Neural cell (in vitro differentiated cells): ENCODE data around the gene CIC. TPM values are rescaled to one million over a fixed set of nuclear protein-coding genes. Genes with fewer than 3 reads are reported as not detected.
"Not testable (repeated sequence)": the region's sequence is repeated elsewhere in the genome, so short reads cannot be mapped to it uniquely, and the experiment has no call there.

Experiments used
- H2AFZ ChIP-seq: fragments of 200-600, 300-800 bp; sonication (generic), shearing (Covaris generic); 2 replicates; pipeline ENCODE4 v1.6.0; 2014; ENCODE audit warnings: low read depth, mild to moderate bottlenecking, antibody characterized with exemption, low read length, moderate library complexity
- H3F3A ChIP-seq: fragments of 200-600 bp; shearing (Covaris generic); 2 replicates; pipeline ENCODE4 v1.6.1; 2016; ENCODE audit warnings: mild to moderate bottlenecking, moderate library complexity, mixed read lengths, antibody characterized with exemption, low read length; ENCODE audit not compliant: insufficient read depth, poor library complexity, severe bottlenecking
- H3K27ac ChIP-seq: fragments of 200-600, 300-800 bp; sonication (generic), shearing (Covaris generic); 2 replicates; pipeline ENCODE4 v1.5.1; 2014; ENCODE audit warnings: mild to moderate bottlenecking, low read length, moderate library complexity
- H3K27me3 ChIP-seq: fragments of 300-800, 200-600 bp; sonication (generic), shearing (Covaris generic); 2 replicates; pipeline ENCODE4 v1.6.0; 2014; ENCODE audit warnings: mild to moderate bottlenecking, low read depth, low read length, moderate library complexity; ENCODE audit not compliant: insufficient read depth
- H3K36me3 ChIP-seq: fragments of 300-800, 200-600 bp; sonication (generic), shearing (Covaris generic); 2 replicates; pipeline ENCODE4 v1.5.1; 2014; ENCODE audit warnings: mild to moderate bottlenecking, antibody characterized with exemption, low read length, moderate library complexity; ENCODE audit not compliant: insufficient read depth
- H3K4me2 ChIP-seq: fragments of 300-800, 200-600 bp; sonication (generic), shearing (Covaris generic); 2 replicates; pipeline ENCODE4 v1.6.0; 2014; ENCODE audit warnings: mild to moderate bottlenecking, low read length
- H3K4me3 ChIP-seq: fragments of 300-800, 200-600 bp; sonication (generic), shearing (Covaris generic); 2 replicates; pipeline ENCODE4 v1.5.1; 2014; ENCODE audit warnings: mild to moderate bottlenecking, low read length, moderate library complexity
- H3K79me2 ChIP-seq: fragments of 200-600 bp; shearing (Covaris generic); replicated peaks from 2 replicates; pipeline ENCODE4 v1.6.0; 2014; ENCODE audit warnings: mild to moderate bottlenecking, low read length, moderate library complexity; ENCODE audit not compliant: insufficient read depth
- H3K9ac ChIP-seq: fragments of 300-800, 200-600 bp; sonication (generic), shearing (Covaris generic); 2 replicates; pipeline ENCODE4 v1.6.1; 2016; ENCODE audit warnings: mild to moderate bottlenecking, low read length, mixed read lengths
- H3K9me2 ChIP-seq: fragments of 200-600 bp; shearing (Covaris generic); 2 replicates; pipeline ENCODE4 v1.6.1; 2016; ENCODE audit warnings: mild to moderate bottlenecking, low read length, mixed read lengths; ENCODE audit not compliant: insufficient read depth
- H3K9me3 ChIP-seq: fragments of 200-600, 300-800 bp; sonication (generic), shearing (Covaris generic); 2 replicates; pipeline ENCODE4 v1.6.1; 2016; ENCODE audit warnings: mild to moderate bottlenecking, mixed run types, low read length, moderate library complexity, mixed read lengths
- H4K20me1 ChIP-seq: fragments of 200-600 bp; shearing (Covaris generic); 2 replicates; pipeline ENCODE4 v1.6.1; 2016; ENCODE audit warnings: mild to moderate bottlenecking, mixed run types; ENCODE audit not compliant: insufficient read depth
- CTCF ChIP-seq: fragments of 450-650 bp; IDR thresholded peaks from 2 replicates; pipeline ENCODE4 v1.5.1; 2014; ENCODE audit warnings: antibody characterized with exemption, mild to moderate bottlenecking, moderate library complexity; ENCODE audit not compliant: poor library complexity, severe bottlenecking
- EP300 ChIP-seq: fragments of 450-650 bp; conservative IDR thresholded peaks from 2 replicates; pipeline ENCODE4 v1.6.1; 2014; ENCODE audit warnings: antibody characterized with exemption, mild to moderate bottlenecking, moderate library complexity; ENCODE audit not compliant: poor library complexity, severe bottlenecking
- EZH2 ChIP-seq: fragments of 200-600, 300-800 bp; shearing (Covaris generic), sonication (generic); IDR thresholded peaks from 2 replicates; pipeline ENCODE4 v1.6.1; 2014; ENCODE audit warnings: antibody characterized with exemption, low read length, borderline replicate concordance, mild to moderate bottlenecking; ENCODE audit not compliant: insufficient read depth, poor library complexity, severe bottlenecking
- MXI1 ChIP-seq: fragments of 450-650 bp; conservative IDR thresholded peaks from 2 replicates; pipeline ENCODE4 v1.6.1; 2014; ENCODE audit warnings: antibody characterized with exemption, mild to moderate bottlenecking; ENCODE audit not compliant: poor library complexity, severe bottlenecking
- POLR2AphosphoS5 ChIP-seq: IDR thresholded peaks from 2 replicates; pipeline ENCODE4 v1.6.1; 2012
- RAD21 ChIP-seq: fragments of 450-650 bp; conservative IDR thresholded peaks from 2 replicates; pipeline ENCODE4 v1.6.1; 2014; ENCODE audit warnings: antibody characterized with exemption, mild to moderate bottlenecking, moderate library complexity
- REST ChIP-seq: IDR thresholded peaks from 2 replicates; pipeline ENCODE4 v1.6.1; 2012; ENCODE audit warnings: borderline replicate concordance
- SMC3 ChIP-seq: fragments of 450-650 bp; conservative IDR thresholded peaks from 2 replicates; pipeline ENCODE4 v1.6.1; 2014; ENCODE audit warnings: antibody characterized with exemption, mild to moderate bottlenecking, moderate library complexity; ENCODE audit not compliant: poor library complexity
- TAF1 ChIP-seq: IDR thresholded peaks from 2 replicates; pipeline ENCODE4 v1.6.1; 2012; ENCODE audit warnings: low read depth
- polyA plus RNA-seq: library from polyadenylated mRNA; depleted of rRNA; stranded (reverse); fragments of >200 nt; gene quantifications from 2 replicates; pipeline ENCODE4 v1.2.3, GENCODE V29; 2014

Gene CIC
- polyA plus RNA-seq, 1 donor from 2014 or later, result 10.8 TPM

GRCh38 chr19:42261763-42262162, 7.3 kb upstream of the CIC start:
- Histone ChIP-seq H3K4me2 (no peak overlapping the region), H3K9ac (no peak overlapping the region), H3K79me2 (no peaks in the 10 kb centered on the region), H4K20me1 (no peaks in the 10 kb centered on the region), H3F3A (no peaks in the 10 kb centered on the region), H3K4me3 (no peak overlapping the region), H3K9me2 (no peaks in the 10 kb centered on the region), H3K27ac (no peak overlapping the region), H3K9me3 (no peaks in the 10 kb centered on the region), H2AFZ (no peak overlapping the region), H3K36me3 (no peaks in the 10 kb centered on the region), H3K27me3 (no peaks in the 10 kb centered on the region)
- TF ChIP-seq SMC3 (no peak), POLR2AphosphoS5 (no peak), TAF1 (no peak), CTCF (no peak), MXI1 (no peak), EZH2 (no peak), EP300 (no peak), REST (no peak), RAD21 (no peak)

GRCh38 chr19:42266105-42266504, 2.9 kb upstream of the CIC start:
- not testable (repeated sequence) for H3K27ac ChIP-seq, H3K36me3 ChIP-seq, H3K9me2 ChIP-seq, H3K27me3 ChIP-seq, H2AFZ ChIP-seq, H3K9me3 ChIP-seq, H3K4me2 ChIP-seq, H3K4me3 ChIP-seq, H4K20me1 ChIP-seq, H3K9ac ChIP-seq, H3F3A ChIP-seq
- H3K79me2 ChIP-seq, result peaks cover 18% of the 10 kb centered on the region

GRCh38 chr19:42266928-42267603, 2.0 kb upstream of the CIC start:
- H2AFZ ChIP-seq, H3K36me3 ChIP-seq, H3K9me3 ChIP-seq, H3K9me2 ChIP-seq, H3K27me3 ChIP-seq, H3K4me2 ChIP-seq, H4K20me1 ChIP-seq, H3F3A ChIP-seq: not testable (repeated sequence)
- Histone ChIP-seq H3K4me3 (peak overlapping the region; percentile 73), H3K79me2 (peaks cover 25% of the 10 kb centered on the region), H3K9ac (peak overlapping the region; percentile 83), H3K27ac (peak overlapping the region; percentile 97)
